H1 (cell line): Measurements from ENCODE around the gene HEXIM1. TPM values are rescaled to one million over a fixed set of nuclear protein-coding genes. Genes with fewer than 3 reads are reported as not detected.

ENCODE experiments used
- ATF2 ChIP-seq: IDR thresholded peaks from 2 replicates; pipeline ENCODE4 v1.6.1; 2012; ENCODE audit warnings: low read length, inconsistent platforms
- ATF3 ChIP-seq: IDR thresholded peaks from 2 replicates; pipeline ENCODE4 v1.6.1; 2011; ENCODE audit warnings: low read depth, mild to moderate bottlenecking, low read length; ENCODE audit not compliant: insufficient read depth
- EZH2 ChIP-seq: fragments of 200-600 bp; sonication (generic); IDR thresholded peaks from 2 replicates; pipeline ENCODE4 v1.7.1; 2012; ENCODE audit warnings: low read depth, mild to moderate bottlenecking, moderate library complexity, low read length, inconsistent platforms; ENCODE audit not compliant: severe bottlenecking
- NANOG ChIP-seq: IDR thresholded peaks from 2 replicates; pipeline ENCODE4 v1.6.1; 2011; ENCODE audit warnings: low read length, low read depth, mild to moderate bottlenecking, inconsistent platforms; ENCODE audit not compliant: insufficient read depth, poor library complexity, severe bottlenecking
- SP1 ChIP-seq: IDR thresholded peaks from 2 replicates; pipeline ENCODE4 v1.6.1; 2011; ENCODE audit warnings: low read depth, low read length
- SUZ12 ChIP-seq: fragments of 200-600 bp; sonication (generic); IDR thresholded peaks from 2 replicates; pipeline ENCODE4 v1.6.1; 2012; ENCODE audit warnings: mild to moderate bottlenecking, inconsistent platforms, low read length, moderate library complexity, mixed read lengths
- TAF1 ChIP-seq: IDR thresholded peaks from 2 replicates; pipeline ENCODE4 v1.6.1; 2011; ENCODE audit warnings: mild to moderate bottlenecking, low read depth, low read length
- TCF12 ChIP-seq: IDR thresholded peaks from 2 replicates; pipeline ENCODE4 v1.6.1; 2011; ENCODE audit warnings: low read depth, mild to moderate bottlenecking, low read length
- polyA plus RNA-seq, 7 experiments: library from polyadenylated mRNA; depleted of rRNA in 3 of 7; stranded (reverse) in 5 of 7; unstranded in 2 of 7; fragments of >200 nt in 5 of 7; fragments of 200-250 nt in 2 of 7; gene quantifications; 1 replicate in 5 of 7; 2 replicates in 1 of 7; 4 replicates in 1 of 7; pipeline versions ENCODE4 v1.2.1 to v1.2.3, GENCODE V29; 2011 to 2013; ENCODE audit warnings: missing spikeins in 2 of 7, mixed read lengths in 2 of 7
- total RNA-seq: library from RNA; stranded (reverse); fragmentation: NEBNext Ultra II Directional; extraction: Animal tissue kit (Norgen Biotek cat#: 25700); gene quantifications from 2 replicates; pipeline ENCODE4 v1.2.1, GENCODE V29; 2021

HEXIM1 gene
- total and polyA plus RNA-seq, 2 of the 8 experiments (the other 6 are each of a cell fraction or from before 2014, with no cell fraction given) = 9.1 to 38.3 TPM

- TF ChIP-seq TCF12 (no peak), NANOG (peak; percentile 16), TAF1 (peak; percentile 98), ATF2 (peak; percentile 76), ATF3 (no peak), EZH2 (no peak), SUZ12 (no peak), SP1 (peak; percentile 93)
- TF ChIP-seq, all 59 proteins: peak for 26
Measured at GRCh38 chr17:45161288-45162024, 13.2 kb downstream of the HEXIM1 start, which contains the start of gene HEXIM2 (continued).
